RWPE2 (cell line): ENCODE results near the gene HYAL2.

Experiments used
- ATAC-seq: fragments of 200-7000 bp; cut with Tn5 transposase; 3 replicates; pipeline ENCODE4 v1.9.1; 2021; ENCODE audit warnings: low read depth
- DNase-seq: peaks from one replicate; pipeline ENCODE4 v3.0.0-alpha.2; 2020; ENCODE audit warnings: low spot score
- H3K27ac ChIP-seq: fragments of 450-650 bp; 2 replicates; pipeline ENCODE4 v1.5.1; 2017; ENCODE audit warnings: mild to moderate bottlenecking; ENCODE audit not compliant: poor library complexity, severe bottlenecking
- H3K27me3 ChIP-seq: fragments of 250-450 bp; sonication (Bioruptor Pico); 2 replicates; pipeline ENCODE4 v1.5.1; 2021; ENCODE audit warnings: mild to moderate bottlenecking, moderate library complexity; ENCODE audit not compliant: insufficient read depth, poor library complexity, severe bottlenecking
- H3K36me3 ChIP-seq: fragments of 250-450 bp; sonication (Bioruptor Pico); 2 replicates; pipeline ENCODE4 v1.5.1; 2020; ENCODE audit warnings: low read depth, mild to moderate bottlenecking, moderate library complexity
- H3K4me1 ChIP-seq: fragments of 250-450 bp; sonication (Bioruptor Pico); 2 replicates; pipeline ENCODE4 v1.5.1; 2021; ENCODE audit warnings: mild to moderate bottlenecking, moderate library complexity; ENCODE audit not compliant: insufficient read depth, poor library complexity, severe bottlenecking
- H3K4me3 ChIP-seq: fragments of 250-450 bp; sonication (Bioruptor Pico); 2 replicates; pipeline ENCODE4 v1.5.1; 2021; ENCODE audit warnings: mild to moderate bottlenecking, moderate library complexity; ENCODE audit not compliant: severe bottlenecking
- H3K9me3 ChIP-seq: fragments of 250-450 bp; sonication (Bioruptor Pico); 2 replicates; pipeline ENCODE4 v1.5.1; 2021; ENCODE audit warnings: mild to moderate bottlenecking, moderate library complexity; ENCODE audit not compliant: severe bottlenecking
- CTCF ChIP-seq: fragments of 450-650 bp; IDR thresholded peaks from one replicate; pipeline ENCODE4 v1.5.1; 2017; ENCODE audit warnings: mild to moderate bottlenecking, moderate library complexity; ENCODE audit not compliant: poor library complexity, severe bottlenecking

HYAL2 gene

GRCh38 chr3:50327943-50328691, 5.6 kb upstream of the HYAL2 start, which contains the start of gene TUSC2:
Gene TUSC2, minus strand, starts transcription at chr3:50328223. Its CDS starts 124 bp downstream, at chr3:50328099.
- peak; percentile 97 for DNase-seq
- Histone ChIP-seq H3K4me3 (peak within 1 kb of the TSS; percentile 81), H3K27ac (peak within 1 kb of the TSS; percentile 19), H3K9me3 (no peaks in the 10 kb centered on the region), H3K27me3 (no peaks in the 10 kb centered on the region), H3K36me3 (peaks cover 56% of the 10 kb centered on the region), H3K4me1 (no peaks in the 10 kb centered on the region)
- TF ChIP-seq CTCF, result no peak
- peak; percentile 84 for ATAC-seq

GRCh38 chr3:50327129-50327528, 4.6 kb upstream of the HYAL2 start:
- Histone ChIP-seq H3K4me1 (no peaks in the 10 kb centered on the region), H3K4me3 (peak overlapping the region; percentile 81), H3K36me3 (peaks cover 53% of the 10 kb centered on the region), H3K9me3 (no peaks in the 10 kb centered on the region), H3K27me3 (no peaks in the 10 kb centered on the region), H3K27ac (peak overlapping the region; percentile 19)
- ATAC-seq, result no peak
- DNase-seq, result no peak
- TF ChIP-seq CTCF, result no peak

GRCh38 chr3:50326182-50326541, 3.6 kb upstream of the HYAL2 start:
- H3K36me3 ChIP-seq, result peaks cover 43% of the 10 kb centered on the region
- H3K27ac ChIP-seq, result no peak overlapping the region
- H3K27me3 ChIP-seq, result no peaks in the 10 kb centered on the region
- no peak for DNase-seq
- no peak for ATAC-seq
- no peak overlapping the region for H3K4me3 ChIP-seq
- H3K4me1 ChIP-seq, result no peaks in the 10 kb centered on the region
- TF ChIP-seq CTCF, result no peak
- no peaks in the 10 kb centered on the region for H3K9me3 ChIP-seq

- Histone ChIP-seq H3K27me3 (no peaks in the 10 kb centered on the region), H3K4me1 (no peaks in the 10 kb centered on the region), H3K36me3 (peaks cover 38% of the 10 kb centered on the region), H3K4me3 (no peak overlapping the region), H3K9me3 (no peaks in the 10 kb centered on the region), H3K27ac (no peak overlapping the region)
- TF ChIP-seq CTCF, result no peak
- no peak for DNase-seq
- no peak for ATAC-seq
Observed at GRCh38 chr3:50325497-50326181, 3.1 kb upstream of the HYAL2 start.

DNA sequence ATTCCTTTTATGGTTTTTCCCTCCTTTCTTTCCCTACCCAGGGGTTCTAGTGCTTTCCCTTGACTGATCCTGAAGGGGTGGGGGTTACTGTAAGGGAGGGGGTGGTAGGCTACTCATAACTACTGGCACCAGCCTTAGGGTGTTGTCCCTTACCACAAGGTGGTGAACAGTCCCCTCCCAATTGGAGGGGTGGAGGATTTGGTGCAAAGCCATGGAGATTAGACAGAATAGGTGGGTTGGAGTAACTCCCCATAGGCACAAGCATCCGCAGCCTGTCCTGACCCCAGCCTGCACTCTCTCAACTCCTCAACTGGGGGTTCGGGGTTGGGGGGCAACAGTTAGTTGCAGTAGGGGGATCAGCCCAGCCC, 2.6 kb upstream of the HYAL2 start:
- ATAC-seq (no peak), DNase-seq (no peak)
- peaks cover 33% of the 10 kb centered on the region for H3K36me3 ChIP-seq
- H3K27me3 ChIP-seq, result no peaks in the 10 kb centered on the region
- H3K4me1 ChIP-seq, result no peaks in the 10 kb centered on the region
- no peak for TF ChIP-seq CTCF
- H3K27ac ChIP-seq, result no peak overlapping the region
- H3K4me3 ChIP-seq, result no peak overlapping the region
- H3K9me3 ChIP-seq, result no peaks in the 10 kb centered on the region
